ENCODE results near the gene LAPTM5.
"Not testable (repeated sequence)": the region's sequence is repeated elsewhere in the genome, so short reads cannot be mapped to it uniquely, and the experiment has no call there.

LAPTM5 gene

GRCh38 chr1:30693822-30694221, 63.8 kb downstream of the LAPTM5 start:
- DNase-seq (ENCODE audit: low spot score) = no peak

GRCh38 chr1:30693366-30693765, 64.2 kb downstream of the LAPTM5 start:
- DNase-seq (ENCODE audit: low spot score) = no peak

GRCh38 chr1:30692948-30693301, 64.6 kb downstream of the LAPTM5 start:
- DNase-seq (ENCODE audit: low spot score) = no peak

GRCh38 chr1:30692201-30692947, 65.2 kb downstream of the LAPTM5 start:
- DNase-seq (ENCODE audit: low spot score) = no peak

- no peak for DNase-seq (ENCODE audit: low spot score)
Measured at GRCh38 chr1:30691480-30691879, 66.1 kb downstream of the LAPTM5 start.

GRCh38 chr1:30689901-30690645, 67.5 kb downstream of the LAPTM5 start:
- no peak for DNase-seq (ENCODE audit: low spot score)

GRCh38 chr1:30688920-30689794, 68.4 kb downstream of the LAPTM5 start:
- DNase-seq (ENCODE audit: low spot score) = no peak

- not testable (repeated sequence) for DNase-seq (ENCODE audit: low spot score)
Measured at GRCh38 chr1:30688516-30688915, 69.1 kb downstream of the LAPTM5 start.

GRCh38 chr1:30687886-30688285, 69.7 kb downstream of the LAPTM5 start:
- no peak for DNase-seq (ENCODE audit: low spot score)

GRCh38 chr1:30686236-30686935, 71.2 kb downstream of the LAPTM5 start:
- DNase-seq (ENCODE audit: low spot score) = no peak

GRCh38 chr1:30685796-30686165, 71.8 kb downstream of the LAPTM5 start:
- no peak for DNase-seq (ENCODE audit: low spot score)

- no peak for DNase-seq (ENCODE audit: low spot score)
Measured at GRCh38 chr1:30684881-30685795, 72.4 kb downstream of the LAPTM5 start.

GRCh38 chr1:30684259-30684658, 73.3 kb downstream of the LAPTM5 start:
- DNase-seq (ENCODE audit: low spot score) = no peak

GRCh38 chr1:30683699-30684098, 73.9 kb downstream of the LAPTM5 start:
- DNase-seq (ENCODE audit: low spot score) = no peak
